ENCODE results near the gene APBA2. TPM values are rescaled to one million over a fixed set of nuclear protein-coding genes. Genes with fewer than 3 reads are reported as not detected.

The APBA2 gene
- total RNA-seq, 1 experiment from 2014 or later = 0.31 TPM

- H3K4me3 ChIP-seq (ENCODE audit: low read depth in 2 of 2, low read length in 2 of 2) = no peak overlapping the region
- CTCF ChIA-PET = no interaction called here
- POLR2A ChIA-PET = no interaction called here
- in situ Hi-C loops (cut with HindIII; ENCODE audit: low pct_unique_long_range_greater_than_20kb, low sequenced_read_pairs) = no loop called here
- no peaks in the 10 kb centered on the region for H3K9me3 ChIP-seq (ENCODE audit: control insufficient read depth, insufficient read depth, low read depth, low read length)
- DNase-seq (ENCODE audit: low read depth, low spot score) (no peak), ATAC-seq (no peak)
- no peak for TF ChIP-seq REST (IDR thresholded peaks at IDR 0.05; ENCODE audit: insufficient read depth in 1 of 2, low read depth in 2 of 2, low read length in 1 of 2)
- TF ChIP-seq TCF7L2 (IDR thresholded peaks at IDR 0.05; ENCODE audit: low read depth, low read length) = no peak
- TF ChIP-seq SIN3A (IDR thresholded peaks at IDR 0.05; ENCODE audit: borderline replicate concordance, insufficient read depth, low read depth, low read length) = no peak
- TF ChIP-seq POLR2AphosphoS5 (IDR thresholded peaks at IDR 0.05; ENCODE audit: low read depth, low read length) = no peak
- TF ChIP-seq, protein P1, sequence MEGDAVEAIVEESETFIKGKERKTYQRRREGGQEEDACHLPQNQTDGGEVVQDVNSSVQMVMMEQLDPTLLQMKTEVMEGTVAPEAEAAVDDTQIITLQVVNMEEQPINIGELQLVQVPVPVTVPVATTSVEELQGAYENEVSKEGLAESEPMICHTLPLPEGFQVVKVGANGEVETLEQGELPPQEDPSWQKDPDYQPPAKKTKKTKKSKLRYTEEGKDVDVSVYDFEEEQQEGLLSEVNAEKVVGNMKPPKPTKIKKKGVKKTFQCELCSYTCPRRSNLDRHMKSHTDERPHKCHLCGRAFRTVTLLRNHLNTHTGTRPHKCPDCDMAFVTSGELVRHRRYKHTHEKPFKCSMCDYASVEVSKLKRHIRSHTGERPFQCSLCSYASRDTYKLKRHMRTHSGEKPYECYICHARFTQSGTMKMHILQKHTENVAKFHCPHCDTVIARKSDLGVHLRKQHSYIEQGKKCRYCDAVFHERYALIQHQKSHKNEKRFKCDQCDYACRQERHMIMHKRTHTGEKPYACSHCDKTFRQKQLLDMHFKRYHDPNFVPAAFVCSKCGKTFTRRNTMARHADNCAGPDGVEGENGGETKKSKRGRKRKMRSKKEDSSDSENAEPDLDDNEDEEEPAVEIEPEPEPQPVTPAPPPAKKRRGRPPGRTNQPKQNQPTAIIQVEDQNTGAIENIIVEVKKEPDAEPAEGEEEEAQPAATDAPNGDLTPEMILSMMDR (IDR thresholded peaks at IDR 0.05) = no peak
- intact Hi-C loops (cut with micrococcal nuclease; ENCODE audit: unreplicated experiment) = no loop called here
- no TSS peak for BruUV-seq (replicated peaks)
- H3K36me3 ChIP-seq (ENCODE audit: control insufficient read depth, insufficient read depth, low read length) = no peaks in the 10 kb centered on the region
- no peaks in the 10 kb centered on the region for H3K4me1 ChIP-seq (ENCODE audit: control insufficient read depth, insufficient read depth, low read length)
- H3K27me3 ChIP-seq (ENCODE audit: control insufficient read depth, insufficient read depth, low read length) = no peaks in the 10 kb centered on the region
- H3K27ac ChIP-seq (ENCODE audit: low read length) = no peak overlapping the region
Observed at GRCh38 chr15:29126208-29126536, 240.4 kb downstream of the APBA2 start.

DNA sequence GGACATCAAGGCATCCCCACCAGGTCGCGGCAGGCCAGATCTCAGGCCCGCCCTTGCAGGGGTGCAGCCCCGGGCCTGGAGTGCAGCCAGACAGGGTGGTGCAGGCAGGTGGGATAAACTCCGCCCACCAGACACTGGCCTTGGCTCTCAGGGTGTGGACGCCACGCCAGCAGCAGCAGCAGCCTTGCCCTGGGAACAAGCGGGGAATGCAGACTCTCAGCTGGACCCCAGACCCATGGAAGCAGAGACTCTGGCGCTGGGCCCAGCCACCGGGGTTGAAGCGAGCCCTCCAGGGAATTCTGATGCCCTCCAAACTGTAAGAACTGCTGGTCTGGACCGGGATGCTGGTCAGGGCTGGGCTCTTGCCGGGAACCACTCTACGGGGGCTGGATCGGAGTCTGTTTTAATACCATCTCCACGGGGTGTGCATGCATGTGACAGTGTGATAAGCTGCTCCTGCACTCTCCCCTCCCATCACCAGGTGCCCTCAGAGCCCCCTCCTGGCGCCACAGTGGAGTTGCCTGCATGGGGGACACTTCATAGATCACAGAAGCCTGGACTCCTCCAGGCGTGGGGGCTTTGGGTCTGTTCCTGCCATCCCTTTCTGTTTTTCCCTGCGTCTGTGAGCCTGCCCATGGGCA, 241.2 kb downstream of the APBA2 start:
- no peak for TF ChIP-seq SIN3A (IDR thresholded peaks at IDR 0.05; ENCODE audit: borderline replicate concordance, insufficient read depth, low read depth, low read length)
- TF ChIP-seq TCF7L2 (IDR thresholded peaks at IDR 0.05; ENCODE audit: low read depth, low read length) = no peak
- TF ChIP-seq REST (IDR thresholded peaks at IDR 0.05; ENCODE audit: insufficient read depth in 1 of 2, low read depth in 2 of 2, low read length in 1 of 2) = no peak
- TF ChIP-seq POLR2AphosphoS5 (IDR thresholded peaks at IDR 0.05; ENCODE audit: low read depth, low read length) = no peak
- TF ChIP-seq, protein P1 (IDR thresholded peaks at IDR 0.05) = no peak
- ChIA-PET CTCF (no interaction called here), POLR2A (no interaction called here)
- no peak for DNase-seq (ENCODE audit: low read depth, low spot score)
- Histone ChIP-seq H3K4me3 (ENCODE audit: low read depth in 2 of 2, low read length in 2 of 2) (no peak overlapping the region), H3K36me3 (ENCODE audit: control insufficient read depth, insufficient read depth, low read length) (no peaks in the 10 kb centered on the region), H3K9me3 (ENCODE audit: control insufficient read depth, insufficient read depth, low read depth, low read length) (no peaks in the 10 kb centered on the region), H3K27me3 (ENCODE audit: control insufficient read depth, insufficient read depth, low read length) (no peaks in the 10 kb centered on the region), H3K27ac (ENCODE audit: low read length) (no peak overlapping the region), H3K4me1 (ENCODE audit: control insufficient read depth, insufficient read depth, low read length) (no peaks in the 10 kb centered on the region)
- in situ Hi-C loops (cut with HindIII; ENCODE audit: low pct_unique_long_range_greater_than_20kb, low sequenced_read_pairs) (no loop called here), intact Hi-C loops (cut with micrococcal nuclease; ENCODE audit: unreplicated experiment) (no loop called here)
- ATAC-seq = no peak; the same call in 1 of the 2 replicates
- no TSS peak for BruUV-seq (replicated peaks)
